Skeletal muscle tissue (tissue), 4 donors: ENCODE measurements around the gene TMEM108. TPM values are rescaled to one million over a fixed set of nuclear protein-coding genes. Genes with fewer than 3 reads are reported as not detected.

ENCODE experiments used
- H3K27ac ChIP-seq: one replicate; pipeline ENCODE4 v1.7.0; 2013; ENCODE audit warnings: mild to moderate bottlenecking, low read depth, low read length, inconsistent platforms
- H3K27me3 ChIP-seq, 3 donors: one replicate each; pipeline ENCODE4 v1.7.0; 2013; ENCODE audit warnings: low read length in 3 of 3; ENCODE audit not compliant: control insufficient read depth in 3 of 3, insufficient read depth in 3 of 3
- H3K36me3 ChIP-seq, 3 donors: one replicate each; pipeline ENCODE4 v1.7.0; 2013; ENCODE audit warnings: low read length in 3 of 3; ENCODE audit not compliant: control insufficient read depth in 3 of 3, insufficient read depth in 3 of 3
- H3K4me1 ChIP-seq, 3 donors: one replicate each; pipeline ENCODE4 v1.7.0; 2013; ENCODE audit warnings: low read length in 3 of 3, mild to moderate bottlenecking in 3 of 3; ENCODE audit not compliant: control insufficient read depth in 3 of 3, insufficient read depth in 3 of 3
- H3K4me3 ChIP-seq, 3 donors: one replicate each; pipeline ENCODE4 v1.7.0; 2013; ENCODE audit warnings: low read length in 3 of 3
- H3K9ac ChIP-seq, 3 donors: one replicate each; pipeline ENCODE4 v1.7.0; 2013; ENCODE audit warnings: low read length in 3 of 3, mild to moderate bottlenecking in 3 of 3, moderate library complexity in 2 of 3, low read depth in 1 of 3
- H3K9me3 ChIP-seq, 3 donors: one replicate each; pipeline ENCODE4 v1.7.0; 2013; ENCODE audit warnings: low read length in 3 of 3; ENCODE audit not compliant: control insufficient read depth in 3 of 3
- total RNA-seq: library from RNA; depleted of rRNA; stranded (reverse); fragments of >200 nt; gene quantifications from one replicate; pipeline ENCODE4 v1.2.3, GENCODE V29; 2014
- donor health status: Osteomylitis.

TMEM108 gene
- total RNA-seq, 1 donor from 2014 or later, result 7.3 TPM

DNA sequence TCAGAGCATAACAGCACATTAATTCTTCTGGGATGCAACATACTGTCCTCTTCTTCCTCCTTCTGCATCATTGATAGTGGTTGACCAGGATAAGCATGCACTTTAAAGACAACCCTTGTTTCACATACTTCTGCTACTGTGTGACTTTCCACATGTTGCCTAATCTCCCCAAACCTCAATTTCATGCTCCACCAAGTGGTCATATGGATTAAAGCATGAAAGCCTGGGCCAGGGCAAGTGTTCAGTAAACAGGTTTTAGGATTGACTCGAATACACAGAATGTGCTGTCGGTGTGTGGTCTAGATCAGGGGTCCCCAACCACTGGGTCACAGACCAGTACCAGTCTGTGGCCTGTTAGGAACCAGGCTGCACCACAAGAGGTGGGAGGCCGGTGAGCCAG is 339.2 kb downstream of the TMEM108 start:
- Histone ChIP-seq H3K9ac (no peak overlapping the region), H3K36me3 (peaks cover 0 to 5% (median 2%) of the 10 kb centered on the region in 3 donors), H3K9me3 (no peaks in the 10 kb centered on the region), H3K27ac (no peak overlapping the region), H3K4me1 (peaks cover 2 to 12% (median 5%) of the 10 kb centered on the region in 3 donors), H3K4me3 (no peak overlapping the region), H3K27me3 (no peaks in the 10 kb centered on the region)

DNA sequence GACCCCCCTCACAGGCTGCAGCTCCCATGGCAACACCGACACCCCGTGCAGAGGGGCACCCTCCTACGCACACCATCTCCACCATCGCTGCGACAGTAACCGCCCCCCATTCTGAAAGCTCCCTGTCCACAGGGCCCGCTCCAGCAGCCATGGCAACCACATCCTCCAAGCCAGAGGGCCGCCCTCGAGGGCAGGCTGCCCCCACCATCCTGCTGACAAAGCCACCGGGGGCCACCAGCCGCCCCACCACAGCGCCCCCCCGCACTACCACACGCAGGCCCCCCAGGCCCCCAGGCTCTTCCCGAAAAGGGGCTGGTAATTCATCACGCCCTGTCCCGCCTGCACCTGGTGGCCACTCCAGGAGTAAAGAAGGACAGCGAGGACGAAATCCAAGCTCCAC is 341.7 kb downstream of the TMEM108 start:
- Histone ChIP-seq H3K27me3 (no peaks in the 10 kb centered on the region), H3K9me3 (no peaks in the 10 kb centered on the region), H3K36me3 (peaks cover 0 to 5% (median 2%) of the 10 kb centered on the region in 3 donors), H3K4me1 (peaks cover 12 to 32% (median 24%) of the 10 kb centered on the region in 3 donors), H3K4me3 (no peak overlapping the region), H3K9ac (no peak overlapping the region), H3K27ac (no peak overlapping the region)

DNA sequence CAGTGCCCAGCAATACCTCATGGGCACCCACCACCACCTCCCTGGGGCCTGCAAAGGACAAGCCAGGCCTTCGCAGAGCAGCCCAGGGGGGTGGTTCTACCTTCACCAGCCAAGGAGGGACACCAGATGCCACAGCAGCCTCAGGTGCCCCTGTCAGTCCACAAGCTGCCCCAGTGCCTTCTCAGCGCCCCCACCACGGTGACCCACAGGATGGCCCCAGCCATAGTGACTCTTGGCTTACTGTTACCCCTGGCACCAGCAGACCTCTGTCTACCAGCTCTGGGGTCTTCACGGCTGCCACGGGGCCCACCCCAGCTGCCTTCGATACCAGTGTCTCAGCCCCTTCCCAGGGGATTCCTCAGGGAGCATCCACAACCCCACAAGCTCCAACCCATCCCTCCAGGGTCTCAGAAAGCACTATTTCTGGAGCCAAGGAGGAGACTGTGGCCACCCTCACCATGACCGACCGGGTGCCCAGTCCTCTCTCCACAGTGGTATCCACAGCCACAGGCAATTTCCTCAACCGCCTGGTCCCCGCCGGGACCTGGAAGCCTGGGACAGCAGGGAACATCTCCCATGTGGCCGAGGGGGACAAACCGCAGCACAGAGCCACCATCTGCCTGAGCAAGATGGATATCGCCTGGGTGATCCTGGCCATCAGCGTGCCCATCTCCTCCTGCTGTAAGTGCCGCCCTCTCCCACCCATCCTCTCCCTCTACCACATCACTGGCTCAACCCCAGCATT is 342.5 kb downstream of the TMEM108 start:
- Histone ChIP-seq H3K9ac (no peak overlapping the region), H3K9me3 (no peaks in the 10 kb centered on the region), H3K4me3 (no peak overlapping the region), H3K27me3 (no peaks in the 10 kb centered on the region), H3K4me1 (peaks cover 12 to 32% (median 24%) of the 10 kb centered on the region in 3 donors), H3K27ac (no peak overlapping the region), H3K36me3 (peaks cover 0 to 5% (median 2%) of the 10 kb centered on the region in 3 donors)

DNA sequence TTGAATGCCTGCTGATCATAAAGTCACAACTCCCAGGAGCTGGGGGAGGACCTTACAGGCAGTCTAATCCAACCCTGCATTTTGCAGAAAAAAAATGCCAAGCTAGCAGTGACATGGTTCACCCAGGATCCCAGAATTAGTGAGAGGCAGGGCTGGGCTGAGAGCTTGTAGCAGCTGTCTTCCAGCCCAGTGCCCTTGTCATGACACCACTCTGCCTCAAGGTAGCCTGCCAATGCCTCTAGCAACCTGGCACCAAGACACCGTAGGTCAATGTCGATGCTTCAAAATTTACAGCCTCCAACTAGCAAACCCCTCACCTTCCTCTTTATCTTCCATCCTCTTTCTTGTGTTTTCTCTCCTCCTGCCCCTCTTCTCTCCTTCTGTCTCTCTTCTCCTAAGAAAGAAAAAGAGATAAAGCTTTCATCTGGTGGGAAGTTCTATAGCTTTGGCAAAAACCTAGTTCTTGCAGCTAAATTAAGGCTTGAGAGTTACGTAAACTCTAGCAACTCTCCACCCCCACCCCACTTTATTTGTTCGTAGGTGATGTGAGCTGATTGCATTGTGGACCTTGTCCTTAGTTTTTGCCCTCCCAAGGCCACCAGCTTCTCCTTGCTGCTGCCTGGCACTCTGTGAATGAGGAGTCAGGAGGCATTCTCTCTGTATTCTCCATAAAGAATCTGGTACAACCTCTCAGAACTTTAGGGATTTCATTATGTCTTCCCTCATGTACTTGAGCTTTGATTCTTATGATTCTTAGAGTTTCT is 343.3 kb downstream of the TMEM108 start:
- Histone ChIP-seq H3K27me3 (no peaks in the 10 kb centered on the region), H3K4me1 (peaks cover 12 to 32% (median 24%) of the 10 kb centered on the region in 3 donors), H3K9ac (no peak overlapping the region), H3K9me3 (no peaks in the 10 kb centered on the region), H3K27ac (no peak overlapping the region), H3K4me3 (no peak overlapping the region), H3K36me3 (peaks cover 0 to 5% (median 2%) of the 10 kb centered on the region in 3 donors)

DNA sequence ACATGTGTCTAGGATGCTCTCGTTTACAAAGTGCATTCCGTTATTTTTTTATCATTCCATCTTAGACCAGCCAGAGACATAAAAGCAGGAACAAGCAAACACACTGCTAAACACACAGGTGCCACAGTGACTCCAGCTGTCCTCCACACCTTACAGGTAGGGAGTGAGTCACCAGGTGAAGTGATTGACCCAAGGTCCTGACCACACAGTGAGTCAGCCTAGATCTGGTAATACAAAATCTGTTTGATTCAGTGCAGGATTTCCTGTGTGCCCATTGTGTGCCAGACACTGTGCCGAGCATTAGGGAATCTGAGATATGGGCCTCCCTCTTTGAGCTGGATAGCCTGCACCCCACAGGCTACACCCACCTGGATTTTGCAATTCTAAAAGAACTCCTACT is 345.0 kb downstream of the TMEM108 start:
- H3K4me1 ChIP-seq, result peaks cover 12 to 32% (median 24%) of the 10 kb centered on the region in 3 donors
- no peaks in the 10 kb centered on the region for H3K27me3 ChIP-seq
- H3K27ac ChIP-seq, result no peak overlapping the region
- H3K36me3 ChIP-seq, result peaks cover 0 to 5% (median 2%) of the 10 kb centered on the region in 3 donors
- no peaks in the 10 kb centered on the region for H3K9me3 ChIP-seq
- no peak overlapping the region for H3K9ac ChIP-seq
- H3K4me3 ChIP-seq, result no peak overlapping the region

DNA sequence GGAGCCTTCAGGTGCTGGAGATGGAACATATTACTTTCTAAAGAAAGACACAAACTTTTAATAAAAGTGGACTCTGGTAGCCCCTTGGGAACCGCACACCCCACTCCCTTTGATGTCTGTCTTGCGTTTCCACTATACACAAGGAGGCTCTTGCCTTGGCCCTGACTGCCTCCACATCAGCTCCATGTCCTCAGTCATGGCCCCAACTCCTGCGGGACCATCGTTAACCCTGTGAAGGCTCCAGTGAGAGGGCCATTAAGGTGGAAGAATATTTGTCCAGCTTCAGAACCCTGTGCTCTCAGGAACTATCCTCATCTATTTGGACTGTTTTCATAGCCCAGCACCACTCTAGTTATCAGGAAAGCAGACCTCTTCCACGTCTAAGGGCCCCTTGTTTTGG is 345.6 kb downstream of the TMEM108 start:
- no peak overlapping the region for H3K27ac ChIP-seq
- no peaks in the 10 kb centered on the region for H3K27me3 ChIP-seq
- H3K36me3 ChIP-seq, result peaks cover 0 to 5% (median 2%) of the 10 kb centered on the region in 3 donors
- H3K4me3 ChIP-seq, result no peak overlapping the region
- no peaks in the 10 kb centered on the region for H3K9me3 ChIP-seq
- peaks cover 12 to 32% (median 24%) of the 10 kb centered on the region in 3 donors for H3K4me1 ChIP-seq
- H3K9ac ChIP-seq, result no peak overlapping the region

DNA sequence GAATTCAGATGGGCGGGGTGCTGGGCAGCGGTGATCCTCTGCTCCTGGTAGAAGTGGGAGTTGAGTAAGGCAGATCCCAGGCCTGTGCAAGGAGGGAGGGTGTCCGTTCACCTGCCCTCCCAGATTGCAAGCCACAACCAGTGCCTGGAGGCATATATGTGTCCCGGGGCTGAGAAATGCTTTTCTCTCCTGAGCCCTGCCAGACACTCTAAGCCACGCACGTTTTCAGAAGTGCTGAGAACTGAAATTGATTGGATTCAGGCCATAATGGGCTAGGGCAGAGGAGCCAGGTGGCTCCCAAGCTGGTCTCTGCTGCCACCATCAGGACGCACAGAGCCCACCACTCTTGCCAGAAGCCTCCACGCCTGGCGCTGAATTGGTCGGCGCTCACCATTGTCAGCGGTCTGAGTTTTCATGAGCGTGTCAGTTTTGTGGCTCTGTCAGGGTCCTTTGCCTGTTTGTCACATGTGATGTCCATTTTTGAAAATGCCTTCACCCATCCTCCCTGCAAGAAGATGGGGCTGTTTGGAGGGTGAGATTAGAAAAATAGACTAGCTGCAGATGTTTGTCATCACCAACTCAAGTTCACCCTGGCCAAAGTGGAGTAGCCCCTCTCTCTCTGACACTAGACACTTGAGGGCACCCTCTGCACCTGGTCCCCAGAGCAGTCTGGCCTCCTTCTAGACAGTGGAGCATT is 346.3 kb downstream of the TMEM108 start:
- H3K9me3 ChIP-seq, result no peaks in the 10 kb centered on the region
- H3K27ac ChIP-seq, result no peak overlapping the region
- no peaks in the 10 kb centered on the region for H3K27me3 ChIP-seq
- peaks cover 12 to 32% (median 24%) of the 10 kb centered on the region in 3 donors for H3K4me1 ChIP-seq
- peak overlapping the region in 1 of 3 donors; percentile 52 for H3K4me3 ChIP-seq
- peak overlapping the region in 1 of 3 donors; percentile 18 for H3K9ac ChIP-seq
- peaks cover 0 to 5% (median 2%) of the 10 kb centered on the region in 3 donors for H3K36me3 ChIP-seq

DNA sequence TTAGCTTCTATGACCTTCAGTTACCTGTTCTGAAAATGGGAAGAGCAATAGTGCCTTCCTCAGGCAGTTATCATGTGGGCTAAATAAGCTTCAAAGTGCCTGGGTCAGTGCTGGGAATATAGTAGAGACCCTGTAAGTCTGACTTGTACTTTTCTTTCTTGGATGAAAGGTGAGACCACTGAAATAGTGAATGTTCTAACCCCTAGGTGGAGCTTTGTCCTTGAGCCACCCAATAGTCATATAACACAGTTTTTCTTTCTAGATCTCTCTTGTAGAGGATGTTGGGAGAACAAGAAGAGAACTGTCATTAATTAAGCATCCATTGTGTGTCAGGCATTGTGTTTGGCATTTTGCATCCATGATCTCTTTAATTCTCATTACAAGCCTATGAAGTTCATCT is 348.7 kb downstream of the TMEM108 start:
- H3K4me1 ChIP-seq, result peaks cover 12 to 25% (median 24%) of the 10 kb centered on the region in 3 donors

DNA sequence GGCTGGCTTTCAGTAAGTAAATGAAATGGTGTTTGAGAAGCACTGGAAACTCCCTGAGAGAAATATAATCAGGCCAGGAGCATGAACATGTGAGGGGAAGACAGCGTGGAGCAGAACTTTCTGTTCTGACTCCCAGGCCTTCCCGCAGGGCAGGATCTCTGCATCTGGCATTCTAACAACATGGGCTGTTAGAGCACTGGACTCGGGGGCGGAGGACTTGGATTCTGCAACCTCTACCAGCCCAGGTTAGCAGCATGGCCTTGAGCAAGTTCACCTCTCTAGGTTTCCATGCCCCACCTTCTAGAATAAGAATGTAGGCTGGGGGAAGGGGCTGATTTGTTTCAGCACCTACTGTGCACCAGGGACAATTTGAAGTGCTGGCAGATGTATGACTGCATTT is 349.1 kb downstream of the TMEM108 start:
- no peaks in the 10 kb centered on the region for H3K27me3 ChIP-seq
- H3K9me3 ChIP-seq, result no peaks in the 10 kb centered on the region
- no peak overlapping the region for H3K4me3 ChIP-seq
- peaks cover 11 to 21% (median 19%) of the 10 kb centered on the region in 3 donors for H3K4me1 ChIP-seq
- no peak overlapping the region for H3K27ac ChIP-seq
- peaks cover 0 to 11% (median 5%) of the 10 kb centered on the region in 3 donors for H3K36me3 ChIP-seq
- H3K9ac ChIP-seq, result no peak overlapping the region

More for the DNA sequence above, 348.7 kb downstream of the TMEM108 start:
- H3K36me3 ChIP-seq, result peaks cover 0 to 11% (median 5%) of the 10 kb centered on the region in 3 donors
- no peaks in the 10 kb centered on the region for H3K9me3 ChIP-seq
- H3K27ac ChIP-seq, result no peak overlapping the region
- no peaks in the 10 kb centered on the region for H3K27me3 ChIP-seq
- H3K9ac ChIP-seq, result no peak overlapping the region
- H3K4me3 ChIP-seq, result no peak overlapping the region
